COLO668 (cell line): Measurements from ENCODE around the gene TMEM91.
A peak's percentile ranks its signal among the peaks of the same experiment; 100 is the strongest.
"Not testable (repeated sequence)": the region's sequence is repeated elsewhere in the genome, so short reads cannot be mapped to it uniquely, and the experiment has no call there.

ENCODE experiments used
- DNase-seq: peaks from one replicate; lab custom pipeline; 2025; ENCODE audit not compliant: unreplicated experiment; lab: John Stamatoyannopoulos, UW

TMEM91 gene

GRCh38 chr19:41376241-41376997, at the start of gene TMEM91:
TMEM91 (plus strand) TSS chr19:41376533; CDS start chr19:41378310, 1,777 bp downstream.
- no peak for DNase-seq

GRCh38 chr19:41327076-41327575, 49.2 kb upstream of the TMEM91 start:
- no peak for DNase-seq

- DNase-seq: peak; percentile 51
These were observed 48.7 kb upstream of the TMEM91 start for GRCh38 chr19:41327576-41328156.

GRCh38 chr19:41328157-41328841, 48.0 kb upstream of the TMEM91 start:
- DNase-seq: peak; percentile 21

- no peak for DNase-seq
These were observed 47.5 kb upstream of the TMEM91 start for GRCh38 chr19:41328842-41329225.

DNA sequence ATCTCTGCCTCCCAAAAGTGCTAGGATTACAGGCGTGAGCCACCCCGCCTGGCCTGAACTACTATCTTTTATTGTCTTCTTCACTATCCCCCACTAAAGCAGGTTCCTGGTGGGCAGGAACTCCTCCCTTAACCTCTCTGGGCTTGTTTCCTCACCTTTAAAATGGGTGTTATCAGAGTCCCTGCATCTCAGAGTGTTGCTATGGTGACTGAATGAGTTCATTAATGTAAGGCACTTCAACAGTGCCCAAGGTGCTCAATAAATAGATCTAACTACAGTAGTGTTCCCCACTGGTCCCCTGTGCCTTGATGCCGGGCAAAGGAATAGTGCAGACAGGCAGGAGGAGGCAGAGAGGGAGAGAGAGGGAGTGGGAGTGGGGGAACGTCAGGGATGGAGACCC, 45.9 kb upstream of the TMEM91 start:
- DNase-seq: no peak

DNA sequence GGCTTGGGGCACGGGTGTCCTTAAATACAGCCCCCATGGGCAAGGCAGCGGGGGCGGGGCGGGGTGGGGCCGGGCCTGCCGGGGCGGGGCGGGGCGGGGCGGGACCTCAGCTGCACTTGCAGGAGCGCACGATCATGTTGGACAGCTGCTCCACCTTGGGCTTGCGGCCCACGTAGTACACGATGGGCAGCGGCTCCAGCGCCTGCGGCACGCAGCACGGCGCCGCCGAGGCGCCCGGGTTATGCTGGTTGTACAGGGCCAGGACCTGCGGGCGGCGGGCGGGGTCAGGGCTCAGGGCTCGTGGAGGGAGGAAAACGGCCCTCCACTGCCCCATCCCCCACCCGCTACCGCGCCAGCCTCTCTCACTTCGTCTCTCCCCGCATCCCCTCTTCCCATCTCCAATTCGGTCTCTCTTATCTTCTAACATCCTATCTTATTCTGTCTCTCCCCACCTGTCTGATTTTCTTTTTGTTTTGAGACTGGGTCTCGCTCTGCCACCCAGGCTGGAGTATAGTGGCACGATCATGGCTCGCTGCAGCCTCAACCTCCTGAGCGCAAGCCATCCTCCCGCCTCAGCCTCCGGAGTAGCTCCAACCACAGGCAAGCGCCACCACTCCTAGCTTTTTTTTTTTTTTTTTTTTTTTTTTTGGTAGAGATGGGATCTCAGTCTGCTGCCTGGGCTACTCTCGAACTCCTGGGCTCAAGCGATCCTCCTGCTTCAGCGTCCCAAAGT, 45.2 kb upstream of the TMEM91 start:
- no peak for DNase-seq

DNA sequence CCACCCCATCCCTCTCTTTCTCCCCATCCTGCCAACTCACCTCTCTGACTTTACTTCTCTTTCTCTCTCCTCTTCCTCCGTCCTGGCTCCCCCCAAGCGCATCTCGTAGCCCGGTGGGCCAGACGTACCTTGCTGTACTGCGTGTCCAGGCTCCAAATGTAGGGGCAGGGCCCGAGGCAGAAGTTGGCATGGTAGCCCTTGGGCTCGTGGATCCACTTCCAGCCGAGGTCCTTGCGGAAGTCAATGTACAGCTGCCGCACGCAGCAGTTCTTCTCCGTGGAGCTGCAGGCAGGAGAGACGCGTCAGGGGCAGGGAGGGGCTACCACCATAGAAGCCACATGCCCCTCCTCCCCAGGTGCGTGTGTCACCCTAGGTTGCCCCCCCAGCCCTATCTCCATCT, 44.3 kb upstream of the TMEM91 start:
- no peak for DNase-seq

DNA sequence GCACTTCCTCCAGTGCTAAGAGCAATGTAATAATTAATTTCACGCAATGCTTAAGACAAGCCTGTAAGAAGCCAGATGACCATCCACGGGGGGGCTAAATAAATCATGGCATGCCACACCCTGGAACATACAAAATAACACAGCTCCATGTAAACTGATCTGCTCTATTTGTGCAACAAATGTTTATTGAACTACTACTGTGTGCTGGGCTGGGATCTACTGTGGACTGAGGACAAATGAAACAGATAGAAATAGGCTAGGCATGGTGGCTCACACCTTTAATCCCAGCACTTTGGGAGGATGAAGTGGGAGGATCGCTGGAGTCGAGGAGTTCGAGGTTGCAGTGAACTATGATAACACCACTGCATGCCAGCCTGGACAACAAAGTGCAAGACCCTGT, 43.9 kb upstream of the TMEM91 start:
- DNase-seq: no peak

- DNase-seq: no peak
These were observed 41.5 kb upstream of the TMEM91 start for GRCh38 chr19:41334793-41335192.

DNA sequence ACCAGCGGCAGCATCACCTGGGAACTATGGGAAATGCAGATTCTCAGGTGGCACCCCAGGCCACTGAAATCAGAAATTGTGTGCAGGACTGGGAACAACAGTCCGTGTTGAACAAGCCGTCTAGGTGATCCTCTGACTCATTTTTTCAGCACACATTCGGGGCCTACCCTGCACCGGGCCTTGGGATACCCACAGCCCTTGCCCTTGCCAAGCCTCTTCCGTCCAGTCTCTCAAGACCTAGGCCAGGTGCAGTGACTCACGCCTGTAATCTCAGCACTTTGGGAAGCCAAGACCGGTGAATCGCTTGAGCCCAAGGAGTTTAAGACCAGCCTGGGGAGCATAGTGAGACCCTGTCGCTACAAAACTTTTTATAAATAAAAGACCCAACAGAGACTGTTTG, 40.9 kb upstream of the TMEM91 start:
- no peak for DNase-seq

DNA sequence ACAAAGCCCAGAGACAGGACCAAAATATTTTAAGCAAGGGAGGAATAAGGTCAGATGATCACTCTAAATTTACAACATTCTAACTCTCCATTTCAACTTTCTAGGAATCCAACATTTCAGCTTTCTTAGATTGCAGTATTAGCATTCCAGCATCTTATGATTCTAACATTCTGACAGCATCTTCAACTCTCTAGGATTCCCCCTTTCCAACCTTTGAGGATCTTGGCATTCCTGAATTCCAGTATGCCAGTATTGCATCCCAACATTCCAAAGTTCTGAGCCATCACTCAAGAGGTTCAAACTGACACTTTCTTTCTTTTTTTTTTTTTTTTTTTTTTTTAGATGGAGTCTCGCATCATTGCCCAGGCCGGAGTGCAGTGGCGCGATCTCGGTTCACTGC, 36.4 kb upstream of the TMEM91 start:
- DNase-seq: no peak

- peak; percentile 60 for DNase-seq
These were observed 34.5 kb upstream of the TMEM91 start for GRCh38 chr19:41341669-41342490.

- DNase-seq: no peak
These were observed 32.2 kb upstream of the TMEM91 start for GRCh38 chr19:41344162-41344561.

DNA sequence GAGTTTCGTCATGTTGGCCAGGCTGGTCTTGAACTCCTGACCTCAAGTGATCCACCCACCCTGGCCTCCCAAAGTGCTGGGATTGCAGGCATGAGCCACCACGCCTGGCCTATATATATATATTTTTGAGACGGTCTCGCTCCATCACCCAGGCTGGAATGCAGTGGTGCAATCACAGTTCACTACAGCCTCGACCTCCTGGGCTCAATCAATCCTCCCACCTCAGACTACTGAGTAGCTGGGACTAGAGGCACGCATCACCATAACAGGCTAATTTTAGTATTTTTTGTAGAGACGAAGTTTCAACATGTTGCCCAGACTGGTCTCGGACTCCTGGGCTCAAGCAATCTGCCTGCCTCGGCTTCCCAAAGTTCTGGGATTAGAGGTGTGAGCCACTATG, 29.4 kb upstream of the TMEM91 start:
- DNase-seq: not testable (repeated sequence)

DNA sequence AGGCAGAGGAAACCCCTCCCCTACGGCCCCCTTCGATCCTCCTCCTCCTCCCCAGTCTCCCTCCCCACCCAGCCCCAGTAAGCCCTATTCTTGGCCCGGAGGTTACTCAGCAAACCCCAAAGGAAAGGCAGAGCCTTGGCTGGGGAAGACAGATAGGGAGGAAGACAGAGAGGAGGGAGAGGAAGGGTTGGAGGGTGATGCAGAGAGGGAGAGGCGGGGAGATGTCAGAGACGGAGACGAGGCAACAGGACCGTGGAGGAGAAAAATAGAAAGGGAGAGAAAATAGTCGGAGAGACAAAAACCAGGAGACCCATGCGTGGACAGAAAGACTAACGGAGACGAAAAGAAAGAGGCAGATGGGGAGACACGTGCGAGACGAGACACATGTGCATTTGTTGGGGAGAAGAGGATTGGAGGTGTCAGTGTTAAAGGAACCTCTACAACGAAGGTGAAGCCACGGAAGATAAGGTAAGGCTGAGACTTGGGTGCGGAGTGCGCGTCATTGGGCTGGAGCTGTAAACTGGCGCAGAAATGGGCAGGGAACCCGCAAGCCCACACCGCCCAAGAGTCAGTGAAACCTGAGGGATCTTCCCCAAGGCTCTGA, 25.5 kb upstream of the TMEM91 start:
- DNase-seq: no peak

DNA sequence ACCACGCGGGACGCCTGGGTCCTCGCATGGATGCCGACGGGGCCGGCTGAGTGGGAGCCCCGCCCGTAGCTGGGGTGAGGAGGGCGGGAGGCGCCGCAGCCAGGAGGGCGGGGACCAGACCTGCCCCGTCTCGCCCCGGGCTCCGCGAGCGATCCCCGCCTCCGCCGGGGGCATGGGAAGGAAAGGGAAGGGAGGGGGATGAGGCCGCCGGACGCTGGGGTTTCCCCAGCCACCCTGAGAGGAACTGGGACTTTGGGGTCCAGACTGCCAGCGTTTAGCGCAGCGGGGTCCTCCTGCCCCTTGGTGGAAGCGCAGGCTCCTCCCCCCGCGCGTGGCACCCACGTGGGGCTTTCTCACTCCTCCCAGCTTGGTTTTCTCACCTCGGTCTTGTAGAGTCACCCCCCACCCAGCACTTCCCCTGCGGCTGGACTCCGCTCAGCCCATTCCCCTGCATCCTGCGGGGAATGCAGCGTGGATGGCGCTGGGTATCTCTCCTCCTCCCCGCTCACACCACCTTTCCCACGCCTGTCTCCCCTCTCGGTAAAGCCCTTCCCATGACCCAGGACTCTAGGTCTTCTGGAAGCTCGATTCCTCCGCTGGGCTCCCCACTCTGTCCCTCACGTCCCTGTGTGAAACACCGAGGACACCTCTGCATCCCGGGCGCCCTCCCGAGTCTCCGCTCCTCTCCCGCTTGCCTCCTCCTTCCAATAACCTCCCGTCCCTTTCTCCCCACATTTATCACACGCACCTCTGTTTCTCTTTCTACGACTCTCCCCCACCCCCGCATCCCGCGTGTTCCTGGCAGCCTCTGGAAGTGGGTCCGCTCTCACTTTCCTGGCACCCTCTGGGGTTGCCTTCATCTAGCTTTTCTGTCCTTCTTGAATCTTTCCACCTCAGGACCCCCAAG, 24.7 kb upstream of the TMEM91 start:
- DNase-seq: peak; percentile 7

- DNase-seq: no peak
These were observed 24.1 kb upstream of the TMEM91 start for GRCh38 chr19:41352279-41352608.
